ENCODE data around the gene VIT.

GRCh38 chr2:36650031-36650829 is 46.3 kb upstream of the VIT start:
- no peak for TF ChIP-seq CTCF (IDR thresholded peaks at IDR 0.05; ENCODE audit: insufficient read depth, low read length, poor library complexity, severe bottlenecking)
- no peak for TF ChIP-seq EZH2phosphoT487 (conservative IDR thresholded peaks at IDR 0.05; ENCODE audit: low read length)

Measured in SU-DHL-6 (cell line).